Astrocyte (in vitro differentiated cells and primary cell): ENCODE data around the gene RPS10.

Source experiments
- EZH2 ChIP-seq: IDR thresholded peaks from 2 replicates; pipeline ENCODE4 v1.6.1; 2012; ENCODE audit warnings: mild to moderate bottlenecking, low read length, inconsistent platforms; ENCODE audit not compliant: insufficient read depth
- TF ChIP-seq, protein P1 (sequence below): IDR thresholded peaks from 2 replicates; pipeline ENCODE4 v1.5.1; 2011; ENCODE audit warnings: low read depth, mild to moderate bottlenecking, inconsistent platforms, low read length, moderate library complexity; ENCODE audit not compliant: insufficient read depth

DNA sequence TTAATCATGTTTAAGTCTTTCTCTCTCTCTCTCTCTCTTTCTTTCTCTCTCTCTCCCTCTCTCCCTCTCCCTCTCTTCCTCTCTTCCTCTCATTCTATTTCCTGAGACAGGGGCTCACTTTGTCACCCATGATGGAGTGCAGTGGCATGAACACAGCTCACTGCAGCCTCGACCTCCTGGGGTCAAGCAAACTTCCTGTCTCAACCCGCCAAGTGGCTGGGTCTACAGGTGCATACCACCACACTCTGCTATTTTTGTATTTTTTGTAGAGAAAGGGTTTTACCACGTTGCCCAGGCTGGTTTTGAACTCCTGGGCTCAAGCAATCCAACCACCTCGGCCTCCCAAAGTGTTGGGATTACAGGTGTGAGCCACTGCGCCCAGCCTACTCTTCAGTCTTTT is 15.7 kb upstream of the RPS10 start:
- TF ChIP-seq, protein P1, sequence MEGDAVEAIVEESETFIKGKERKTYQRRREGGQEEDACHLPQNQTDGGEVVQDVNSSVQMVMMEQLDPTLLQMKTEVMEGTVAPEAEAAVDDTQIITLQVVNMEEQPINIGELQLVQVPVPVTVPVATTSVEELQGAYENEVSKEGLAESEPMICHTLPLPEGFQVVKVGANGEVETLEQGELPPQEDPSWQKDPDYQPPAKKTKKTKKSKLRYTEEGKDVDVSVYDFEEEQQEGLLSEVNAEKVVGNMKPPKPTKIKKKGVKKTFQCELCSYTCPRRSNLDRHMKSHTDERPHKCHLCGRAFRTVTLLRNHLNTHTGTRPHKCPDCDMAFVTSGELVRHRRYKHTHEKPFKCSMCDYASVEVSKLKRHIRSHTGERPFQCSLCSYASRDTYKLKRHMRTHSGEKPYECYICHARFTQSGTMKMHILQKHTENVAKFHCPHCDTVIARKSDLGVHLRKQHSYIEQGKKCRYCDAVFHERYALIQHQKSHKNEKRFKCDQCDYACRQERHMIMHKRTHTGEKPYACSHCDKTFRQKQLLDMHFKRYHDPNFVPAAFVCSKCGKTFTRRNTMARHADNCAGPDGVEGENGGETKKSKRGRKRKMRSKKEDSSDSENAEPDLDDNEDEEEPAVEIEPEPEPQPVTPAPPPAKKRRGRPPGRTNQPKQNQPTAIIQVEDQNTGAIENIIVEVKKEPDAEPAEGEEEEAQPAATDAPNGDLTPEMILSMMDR: no peak
- no peak for TF ChIP-seq EZH2
